PC-9 (cell line): ENCODE data around the gene TPK1.

Source experiments
- EZH2 ChIP-seq: fragments of 200-600 bp; sonication (generic); IDR thresholded peaks from 2 replicates; pipeline ENCODE4 v1.8.0; 2017; ENCODE audit warnings: antibody characterized with exemption, low read depth
- TF ChIP-seq, protein P1 (sequence below): fragments of 200-600 bp; sonication (generic); conservative IDR thresholded peaks from 2 replicates; pipeline ENCODE4 v1.6.1; 2017; ENCODE audit warnings: mixed run types, antibody characterized with exemption, mild to moderate bottlenecking, moderate library complexity

DNA sequence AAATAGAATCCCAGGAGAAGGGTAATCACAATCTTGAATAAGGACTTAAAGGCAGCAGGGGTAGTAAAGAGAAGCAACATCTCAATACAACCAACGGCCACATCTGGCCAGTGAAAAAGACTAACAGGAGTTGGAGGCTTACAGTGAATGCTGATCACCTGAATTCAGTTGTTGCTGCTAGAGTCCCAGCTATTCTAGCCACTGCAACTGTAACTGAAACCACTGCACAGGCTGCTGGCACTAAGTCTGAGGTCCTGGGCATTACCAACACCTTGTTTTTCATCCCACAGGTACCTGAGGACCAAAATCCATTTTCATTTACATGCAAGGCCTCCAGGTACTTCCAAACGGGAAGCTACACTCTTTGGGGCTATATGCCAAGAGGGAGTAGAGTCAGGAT lies 44.4 kb downstream of the TPK1 start:
- TF ChIP-seq, protein P1, sequence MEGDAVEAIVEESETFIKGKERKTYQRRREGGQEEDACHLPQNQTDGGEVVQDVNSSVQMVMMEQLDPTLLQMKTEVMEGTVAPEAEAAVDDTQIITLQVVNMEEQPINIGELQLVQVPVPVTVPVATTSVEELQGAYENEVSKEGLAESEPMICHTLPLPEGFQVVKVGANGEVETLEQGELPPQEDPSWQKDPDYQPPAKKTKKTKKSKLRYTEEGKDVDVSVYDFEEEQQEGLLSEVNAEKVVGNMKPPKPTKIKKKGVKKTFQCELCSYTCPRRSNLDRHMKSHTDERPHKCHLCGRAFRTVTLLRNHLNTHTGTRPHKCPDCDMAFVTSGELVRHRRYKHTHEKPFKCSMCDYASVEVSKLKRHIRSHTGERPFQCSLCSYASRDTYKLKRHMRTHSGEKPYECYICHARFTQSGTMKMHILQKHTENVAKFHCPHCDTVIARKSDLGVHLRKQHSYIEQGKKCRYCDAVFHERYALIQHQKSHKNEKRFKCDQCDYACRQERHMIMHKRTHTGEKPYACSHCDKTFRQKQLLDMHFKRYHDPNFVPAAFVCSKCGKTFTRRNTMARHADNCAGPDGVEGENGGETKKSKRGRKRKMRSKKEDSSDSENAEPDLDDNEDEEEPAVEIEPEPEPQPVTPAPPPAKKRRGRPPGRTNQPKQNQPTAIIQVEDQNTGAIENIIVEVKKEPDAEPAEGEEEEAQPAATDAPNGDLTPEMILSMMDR, result no peak
- TF ChIP-seq EZH2, result no peak
